GM18502 (cell line): ENCODE data around the gene FXYD7.
"Not testable (repeated sequence)": the region's sequence is repeated elsewhere in the genome, so short reads cannot be mapped to it uniquely, and the experiment has no call there.

Experiments
- ATAC-seq: cut with Tn5 transposase; IDR thresholded peaks from one replicate; pipeline ENCODE4 v1.9.1; 2021; ENCODE audit warnings: mild to moderate bottlenecking; ENCODE audit not compliant: unreplicated experiment, poor library complexity

The FXYD7 gene

GRCh38 chr19:35142606-35143230 is 337 bp upstream of the FXYD7 start:
- no peak for ATAC-seq

GRCh38 chr19:35143818-35144217 is 763 bp downstream of the FXYD7 start:
- no peak for ATAC-seq

- no peak for ATAC-seq
Observed at GRCh38 chr19:35144259-35144599, 1.2 kb downstream of the FXYD7 start.

- ATAC-seq: no peak
Observed at GRCh38 chr19:35144600-35145436, 1.8 kb downstream of the FXYD7 start.

GRCh38 chr19:35146746-35147459 is 3.8 kb downstream of the FXYD7 start:
- ATAC-seq: no peak

GRCh38 chr19:35149463-35149862 is 6.4 kb downstream of the FXYD7 start:
- ATAC-seq: no peak

GRCh38 chr19:35150445-35150844 is 7.4 kb downstream of the FXYD7 start:
- ATAC-seq: no peak

GRCh38 chr19:35151273-35152065 is 8.4 kb downstream of the FXYD7 start:
- no peak for ATAC-seq

GRCh38 chr19:35153129-35153522 is 10.1 kb downstream of the FXYD7 start:
- ATAC-seq: not testable (repeated sequence)

GRCh38 chr19:35153701-35154524 is 10.9 kb downstream of the FXYD7 start:
- no peak for ATAC-seq

- ATAC-seq: peak; percentile 51
Observed at GRCh38 chr19:35154525-35155406, 11.7 kb downstream of the FXYD7 start, which contains the start of gene FXYD5. Gene FXYD5 (plus strand): TSS chr19:35154735. CDS start chr19:35155551, 816 bp downstream.

- ATAC-seq: peak; percentile 43
Observed at GRCh38 chr19:35155441-35155840, 12.4 kb downstream of the FXYD7 start.

- no peak for ATAC-seq
Observed at GRCh38 chr19:35155981-35156672, 13.1 kb downstream of the FXYD7 start.

GRCh38 chr19:35156673-35157014 is 13.6 kb downstream of the FXYD7 start:
- no peak for ATAC-seq

GRCh38 chr19:35157431-35157830 is 14.4 kb downstream of the FXYD7 start:
- ATAC-seq: no peak

GRCh38 chr19:35159606-35160005 is 16.6 kb downstream of the FXYD7 start:
- ATAC-seq: no peak

GRCh38 chr19:35160629-35161433 is 17.8 kb downstream of the FXYD7 start:
- no peak for ATAC-seq

GRCh38 chr19:35161434-35161743 is 18.3 kb downstream of the FXYD7 start:
- no peak for ATAC-seq
